GM21786 (cell line): ENCODE results near the gene PTPRN.

Source experiments
- ATAC-seq: cut with Tn5 transposase; IDR thresholded peaks from one replicate; pipeline ENCODE4 v1.9.1; 2021; ENCODE audit not compliant: unreplicated experiment

PTPRN gene

DNA sequence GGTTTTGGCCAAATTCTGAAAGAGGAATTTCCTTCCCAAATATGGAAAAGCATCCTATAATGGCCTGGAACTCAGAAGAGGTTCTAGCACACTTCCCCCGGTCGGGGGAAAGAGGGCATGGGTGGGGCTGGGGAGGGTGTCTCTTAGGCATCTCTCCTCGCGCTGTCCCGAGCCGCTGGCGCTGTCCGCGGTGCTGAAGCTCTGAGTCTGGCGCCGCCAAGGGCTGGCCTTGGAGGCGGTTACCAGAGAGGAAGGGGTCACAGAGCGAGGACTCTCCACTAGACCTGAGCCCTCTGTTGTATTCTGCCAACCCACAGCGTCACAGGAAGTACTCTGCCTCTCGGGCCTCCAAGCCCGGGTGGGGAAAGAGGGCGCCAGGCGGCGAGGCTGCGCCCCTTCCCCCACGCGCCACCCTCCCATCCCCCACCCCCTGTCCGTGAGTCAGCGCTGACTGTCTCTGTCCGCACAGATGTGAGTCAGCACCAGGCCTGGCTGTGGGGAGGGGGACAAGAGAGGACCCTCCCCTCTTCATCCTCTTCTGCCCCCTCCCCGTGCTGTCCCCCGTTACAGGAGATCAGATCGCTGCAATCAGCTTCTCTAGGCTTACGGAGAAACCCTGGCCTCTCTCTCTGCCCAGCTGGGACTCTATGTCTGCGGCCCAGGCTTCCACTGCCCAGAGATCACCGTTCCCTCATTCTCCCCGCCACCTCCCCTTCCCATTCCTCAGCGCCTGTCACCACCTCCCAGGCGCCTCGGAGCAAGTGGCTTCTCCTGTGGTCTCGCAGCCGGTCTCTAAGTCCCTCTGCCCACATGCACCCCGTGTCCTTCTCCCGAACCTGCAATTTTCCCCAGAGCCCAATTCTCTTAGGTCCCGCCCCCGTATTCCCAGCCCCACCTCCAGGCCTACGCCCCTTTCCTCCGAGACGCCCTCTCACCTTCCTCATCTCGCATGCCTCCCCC, 779 bp downstream of the PTPRN start:
- no peak for ATAC-seq

DNA sequence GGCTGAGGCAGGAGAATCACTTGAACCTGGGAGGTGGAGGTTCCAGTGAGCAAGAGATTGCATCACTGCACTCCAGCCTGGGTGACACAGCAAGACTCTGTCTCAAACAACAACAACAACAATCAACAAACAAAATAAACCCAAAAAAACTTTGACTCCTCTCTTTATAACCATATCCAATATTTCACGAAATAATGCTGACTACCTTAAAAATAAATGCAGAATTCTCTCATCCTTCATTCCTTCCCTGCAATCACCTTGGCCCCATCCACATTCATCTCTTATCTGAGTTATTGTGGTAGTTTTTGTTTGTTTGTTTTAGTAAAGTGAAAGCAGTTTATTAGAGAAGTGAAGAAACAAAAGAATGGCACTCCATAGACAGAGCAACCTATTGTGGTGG, 3.2 kb downstream of the PTPRN start:
- ATAC-seq, result no peak

DNA sequence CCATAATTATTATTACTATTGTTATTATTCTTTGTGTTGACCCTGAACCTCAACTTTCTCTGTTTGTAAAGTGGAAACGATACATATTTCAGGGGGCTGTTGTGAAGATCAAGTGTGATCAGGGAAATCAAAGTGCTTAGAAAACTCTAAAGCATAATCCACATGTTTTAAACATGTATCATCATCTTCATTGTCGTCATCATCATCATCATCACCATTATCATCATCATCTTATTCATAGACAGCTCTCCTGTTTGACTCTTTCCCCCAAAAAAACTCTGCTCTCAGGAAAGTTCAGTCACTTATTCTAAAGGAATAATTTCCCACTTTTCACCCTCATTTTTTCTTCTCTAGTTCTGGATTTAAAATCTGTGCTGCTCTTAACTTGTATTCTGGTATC, 5.0 kb downstream of the PTPRN start:
- no peak for ATAC-seq

DNA sequence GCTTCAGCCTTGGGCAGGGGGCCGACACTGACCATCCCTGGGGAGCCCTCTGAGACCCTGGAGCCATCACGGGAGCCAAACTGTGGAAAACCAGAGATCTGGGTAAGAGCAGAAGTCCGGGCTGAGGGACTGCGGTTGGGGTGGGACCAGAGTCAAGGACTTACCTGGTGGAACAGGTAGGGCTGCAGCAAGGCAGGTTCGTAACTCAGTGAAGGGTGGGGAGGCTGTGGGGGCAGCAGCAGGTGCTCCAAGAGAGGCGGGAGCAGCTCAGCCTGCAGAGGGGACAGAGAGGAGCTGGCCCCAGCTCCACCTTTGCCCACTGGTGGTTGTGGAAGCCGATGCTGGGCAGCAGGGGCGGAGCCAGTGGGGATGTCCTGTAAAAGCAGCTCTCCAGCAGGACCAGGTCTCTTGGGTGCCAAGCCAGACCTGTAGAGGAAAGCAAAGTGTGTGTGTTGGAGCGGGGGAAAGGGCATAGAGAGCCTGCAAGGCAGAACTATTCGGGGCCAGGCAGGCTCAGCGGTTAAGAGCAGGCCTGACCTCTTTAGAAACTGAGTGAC, 6.7 kb downstream of the PTPRN start:
- no peak for ATAC-seq

DNA sequence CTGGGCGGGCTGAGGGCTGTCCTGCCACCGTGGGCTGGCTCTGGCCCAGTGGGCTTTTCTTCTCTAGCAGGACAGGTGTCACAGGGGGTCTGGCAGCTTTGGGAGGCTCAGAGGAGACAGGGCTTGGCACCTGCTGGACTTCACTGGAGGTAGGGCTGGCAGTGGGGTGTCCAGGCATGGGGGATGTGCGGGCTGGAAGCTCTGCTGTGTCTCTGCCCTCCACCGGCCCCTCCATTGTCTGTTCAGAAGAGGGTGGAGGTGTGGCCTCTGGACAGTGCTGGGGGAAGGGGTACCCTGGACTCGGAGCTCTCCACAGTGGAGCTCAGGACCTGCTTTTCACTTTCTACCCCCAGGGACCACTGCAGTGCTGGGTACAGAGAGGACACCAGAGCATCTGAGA, 9.2 kb downstream of the PTPRN start:
- ATAC-seq, result no peak

DNA sequence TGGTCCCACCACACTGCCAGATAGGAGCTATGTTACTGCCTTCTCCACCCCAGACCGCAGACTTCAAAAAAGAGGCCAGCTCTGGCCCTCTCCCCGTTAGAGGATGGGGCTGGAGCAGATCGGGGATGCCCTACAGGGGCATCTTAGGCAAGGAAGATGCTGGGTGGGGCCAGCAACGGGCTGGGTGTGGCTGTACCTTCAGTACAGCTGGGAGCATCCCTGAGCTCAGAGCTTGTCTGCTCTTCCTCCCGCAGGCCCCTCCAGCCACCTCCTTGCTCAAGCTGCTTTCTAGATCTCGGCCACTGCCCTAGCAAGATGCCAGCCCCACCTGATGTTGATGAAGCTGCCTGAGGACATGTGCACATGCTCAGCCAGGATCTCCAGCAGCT, 9.8 kb downstream of the PTPRN start:
- no peak for ATAC-seq

DNA sequence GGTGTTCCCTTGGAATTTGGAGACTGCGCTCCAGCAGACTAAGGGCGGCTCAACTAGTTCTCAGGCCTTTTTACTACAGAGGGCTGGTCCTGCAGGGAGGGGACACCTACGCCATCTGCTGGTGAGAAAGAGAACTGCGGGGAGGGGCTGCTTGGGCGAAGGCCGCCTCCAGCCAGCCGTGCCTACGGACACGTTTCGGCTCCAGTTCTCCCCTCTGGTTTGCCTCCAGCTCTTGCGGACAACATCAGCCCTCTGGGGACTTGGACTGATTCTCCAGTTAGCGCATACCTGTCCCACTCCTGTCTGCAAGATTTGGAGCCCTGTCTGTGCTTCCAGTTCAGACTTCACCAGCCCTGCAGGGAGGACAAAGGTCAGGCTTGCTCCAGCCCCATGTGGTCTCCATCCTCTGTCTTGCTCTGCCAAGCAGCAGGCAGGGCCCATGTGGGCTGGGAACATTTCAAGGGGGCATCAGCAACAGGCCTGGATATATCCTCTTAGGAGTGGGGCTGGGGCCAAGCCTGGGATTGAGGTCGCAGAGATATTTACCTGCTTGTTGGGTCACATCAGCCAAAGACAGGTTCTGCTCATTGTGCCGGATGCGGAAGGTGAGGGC, 10.3 kb downstream of the PTPRN start:
- peak; percentile 57 for ATAC-seq

DNA sequence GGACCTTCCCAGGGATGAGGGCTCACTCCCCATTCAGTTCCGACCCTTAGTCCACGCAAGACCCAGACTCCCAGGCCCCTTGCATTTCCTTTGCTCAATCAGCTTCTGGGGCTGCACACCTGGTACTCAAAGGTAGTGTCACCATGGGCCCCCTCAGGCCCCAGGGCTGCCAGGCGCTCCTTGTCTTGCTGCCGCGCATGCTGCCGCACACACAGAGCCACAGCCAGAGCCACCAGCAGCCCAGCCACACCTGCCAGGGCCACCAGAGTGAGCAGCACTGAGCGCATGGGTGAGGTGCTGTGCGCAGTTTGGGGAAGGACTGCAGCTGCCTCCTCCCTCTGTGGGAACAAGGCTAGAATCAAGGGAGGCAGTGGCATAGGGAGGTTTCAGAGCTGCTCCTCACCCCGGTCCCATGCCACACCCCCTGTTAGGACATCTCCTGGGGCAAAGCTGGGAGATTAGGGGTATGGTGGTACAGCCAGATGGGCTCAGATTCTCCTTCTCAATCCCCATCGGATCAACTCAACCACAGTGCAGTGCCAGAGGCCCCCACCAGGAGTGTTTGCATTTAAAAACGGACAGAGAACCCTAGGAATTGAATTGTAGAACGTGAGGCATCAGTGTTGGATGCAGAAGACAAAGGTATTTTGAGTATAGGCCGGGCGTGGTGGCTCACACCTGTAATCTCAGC, 11.3 kb downstream of the PTPRN start:
- ATAC-seq, result no peak

DNA sequence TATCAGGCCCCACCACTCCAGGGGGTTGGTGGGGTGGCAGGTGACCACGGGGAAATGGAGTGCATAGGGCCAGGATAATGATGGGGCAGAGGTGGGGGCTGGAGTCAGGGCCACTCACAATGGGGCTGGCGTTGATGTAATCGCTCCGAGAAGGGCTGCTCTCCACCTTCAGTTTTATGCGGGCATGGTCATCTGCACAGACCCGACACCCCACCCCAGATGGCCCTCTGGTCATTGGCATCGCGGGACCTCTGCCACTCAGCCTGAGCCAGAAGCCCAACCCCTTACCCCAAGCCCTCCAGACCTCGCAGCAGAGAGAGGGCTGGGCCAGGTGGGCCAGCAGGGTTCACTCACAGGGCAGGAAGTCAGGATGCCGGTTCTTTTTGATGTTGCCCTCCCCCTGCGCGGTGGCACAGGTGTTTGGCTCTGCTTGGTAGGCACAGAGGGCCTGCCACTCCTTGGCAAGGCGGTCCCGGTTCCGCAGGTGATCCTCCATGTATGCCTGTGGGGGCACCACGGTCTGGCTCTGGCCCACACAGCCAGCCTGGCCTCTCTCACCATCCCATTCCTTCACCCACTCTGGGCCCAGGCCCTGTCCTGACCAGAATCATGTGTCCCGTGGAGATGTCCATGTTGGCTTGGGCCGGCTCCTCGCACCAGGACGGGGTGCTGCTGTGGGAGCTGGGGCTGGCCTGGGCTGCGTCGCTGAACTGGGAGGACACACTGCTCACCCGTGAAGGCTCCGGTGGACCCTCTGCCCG, 12.4 kb downstream of the PTPRN start:
- ATAC-seq, result no peak

DNA sequence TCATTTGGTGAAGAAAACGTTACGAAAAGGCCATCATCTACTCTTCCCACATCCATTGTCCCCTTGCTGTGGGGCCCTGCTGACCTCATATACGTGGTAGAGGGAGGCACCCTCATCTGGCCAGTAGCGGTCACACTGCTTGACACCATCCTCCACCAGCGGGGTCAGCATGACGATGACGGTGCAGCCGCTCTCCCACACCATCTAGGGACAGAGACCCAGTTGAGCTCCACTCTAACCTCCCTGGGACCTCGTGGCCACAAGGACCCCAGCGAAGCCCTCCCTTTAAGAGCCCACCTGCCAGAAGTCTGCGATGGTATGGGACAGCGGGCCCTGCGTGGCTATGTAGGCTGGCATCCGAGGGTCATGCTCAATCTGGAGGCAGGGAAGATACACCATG, 13.1 kb downstream of the PTPRN start:
- ATAC-seq, result no peak

DNA sequence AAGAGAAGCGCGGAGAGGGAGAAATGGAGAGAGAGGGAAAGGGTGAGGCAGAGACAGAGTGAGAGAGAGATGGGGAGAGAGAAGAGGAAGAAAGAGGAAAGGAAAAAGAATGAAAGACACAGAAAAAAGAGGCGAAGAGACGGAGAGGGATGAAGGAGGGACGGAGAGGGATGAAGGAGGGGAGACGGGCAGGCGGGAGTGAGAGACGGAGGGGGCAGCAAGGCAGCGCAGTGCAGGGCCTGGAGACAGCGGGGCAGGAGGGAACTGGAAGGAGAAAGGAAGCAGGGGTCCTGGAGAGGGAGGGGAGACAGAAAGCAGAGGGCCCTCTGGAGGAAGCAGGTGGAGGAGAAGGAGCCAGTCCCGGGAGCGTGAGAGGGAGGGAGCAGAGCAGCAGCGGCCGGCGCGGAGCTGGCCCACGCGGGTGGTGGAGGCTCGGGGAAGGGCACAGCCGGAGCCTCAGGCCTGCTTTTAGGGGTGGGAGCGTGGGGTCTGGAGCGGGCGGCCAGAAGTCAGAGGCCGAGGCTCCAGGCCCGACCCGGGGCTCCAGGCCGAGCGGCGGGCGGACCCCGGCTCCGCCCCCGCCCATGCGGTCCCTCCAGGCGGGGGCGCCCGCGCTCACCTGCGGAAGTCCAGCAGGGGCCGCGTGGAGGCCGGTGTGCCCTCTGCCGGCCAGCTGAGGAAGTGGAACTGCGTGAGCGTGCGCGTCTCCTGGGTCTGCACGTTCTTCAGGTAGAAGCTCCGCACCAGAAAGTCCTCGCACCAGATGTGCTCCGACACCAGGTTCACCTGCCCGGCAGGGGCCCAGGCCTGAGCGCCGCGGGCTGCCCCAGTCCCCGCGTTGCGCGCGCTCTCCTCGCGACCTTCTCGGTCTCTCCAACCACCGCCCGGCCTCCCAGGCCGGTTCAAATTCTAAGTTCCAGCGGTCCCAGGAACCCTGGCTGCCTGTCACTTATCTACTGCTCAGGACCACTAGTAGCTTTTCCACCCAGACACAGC, 14.5 kb downstream of the PTPRN start:
- ATAC-seq, result peak; percentile 86

DNA sequence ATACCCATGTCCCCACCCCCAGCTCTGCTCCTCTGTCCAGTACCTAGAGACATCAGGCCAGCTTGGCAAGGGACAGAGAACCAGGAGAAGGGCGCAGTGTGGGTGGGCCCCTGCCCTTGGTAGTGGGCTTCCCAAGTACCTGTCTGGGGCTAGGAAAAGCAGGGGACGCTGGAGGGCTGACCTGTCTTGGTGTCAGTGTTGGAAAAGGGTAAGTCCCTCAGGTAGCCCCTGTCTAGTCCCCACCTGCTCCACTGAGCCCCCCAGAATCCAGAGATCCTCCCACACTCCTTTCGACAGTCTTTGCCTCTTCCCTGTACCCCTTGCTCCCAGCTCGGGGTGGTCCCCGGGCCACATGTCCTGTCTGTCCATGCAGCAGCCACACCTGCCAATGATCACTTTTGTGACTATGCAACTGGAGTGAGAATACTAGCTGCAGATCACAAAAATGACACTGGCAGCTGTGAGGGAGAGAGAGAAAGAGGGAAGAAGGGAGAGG, 15.4 kb downstream of the PTPRN start:
- no peak for ATAC-seq

DNA sequence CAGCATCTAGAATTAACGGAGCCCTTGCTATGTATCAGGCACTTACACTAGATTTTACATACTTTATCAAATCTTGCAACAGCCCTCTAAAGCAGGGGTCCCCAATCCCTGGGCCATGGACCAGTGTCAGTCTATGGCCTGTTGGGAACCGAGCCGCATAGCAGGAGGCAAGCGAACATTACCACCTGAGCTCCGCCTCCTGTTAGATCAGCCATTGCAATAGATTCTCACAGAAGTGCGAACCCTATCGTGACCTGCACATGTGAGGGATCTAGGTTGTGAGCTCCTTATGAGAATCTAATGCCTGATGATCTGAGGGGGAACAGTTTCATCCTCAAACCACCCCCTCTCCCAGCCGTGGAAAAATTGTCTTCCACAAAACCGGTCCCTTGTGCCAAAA, 16.6 kb downstream of the PTPRN start:
- no peak for ATAC-seq

DNA sequence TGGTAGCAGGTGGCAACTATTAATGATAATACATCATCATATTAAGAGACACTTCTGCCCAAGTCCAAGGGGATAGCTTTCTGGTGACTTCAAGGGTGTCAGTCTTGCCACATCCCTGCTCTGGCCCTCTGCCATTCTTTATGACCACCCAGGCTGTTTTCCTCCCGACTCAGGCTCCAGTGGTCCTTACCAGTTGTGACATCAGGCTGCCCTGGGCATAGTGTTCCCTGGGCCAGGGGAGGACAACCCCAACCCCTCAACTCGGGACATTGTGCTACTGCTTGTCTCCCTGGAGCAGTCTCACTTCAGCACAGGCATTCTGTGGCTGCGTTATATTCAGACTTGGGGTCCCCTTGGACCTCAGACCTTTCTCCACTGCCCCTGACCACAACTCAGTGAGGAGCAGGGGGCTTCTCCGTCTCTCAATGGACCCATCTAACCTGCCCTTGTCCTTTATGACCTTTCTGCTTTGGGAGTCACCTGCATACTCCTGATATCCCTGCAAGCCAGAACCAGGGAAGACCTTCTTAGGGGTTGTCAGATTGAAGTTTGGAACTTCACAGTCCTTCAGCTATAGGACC, 17.2 kb downstream of the PTPRN start:
- ATAC-seq, result no peak

DNA sequence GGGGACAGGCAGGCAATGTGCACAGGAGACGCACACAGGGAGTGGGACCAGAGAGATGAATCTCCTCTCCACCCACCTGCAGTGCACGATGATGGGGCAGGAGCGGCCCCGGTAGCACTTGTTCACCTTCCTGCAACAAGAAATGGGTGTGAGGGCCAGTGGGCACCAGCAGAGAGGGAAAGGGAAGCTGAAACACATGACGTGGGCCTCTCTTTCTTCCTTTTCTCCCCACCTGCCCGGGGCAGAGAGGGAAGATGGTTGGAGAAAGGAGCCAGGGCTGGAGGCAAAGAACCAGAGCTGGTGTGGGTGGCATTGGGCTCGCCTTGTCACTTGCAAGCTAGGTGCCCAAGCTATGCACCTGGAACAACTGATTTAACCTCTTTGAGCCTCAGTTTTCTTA, 17.8 kb downstream of the PTPRN start:
- no peak for ATAC-seq

DNA sequence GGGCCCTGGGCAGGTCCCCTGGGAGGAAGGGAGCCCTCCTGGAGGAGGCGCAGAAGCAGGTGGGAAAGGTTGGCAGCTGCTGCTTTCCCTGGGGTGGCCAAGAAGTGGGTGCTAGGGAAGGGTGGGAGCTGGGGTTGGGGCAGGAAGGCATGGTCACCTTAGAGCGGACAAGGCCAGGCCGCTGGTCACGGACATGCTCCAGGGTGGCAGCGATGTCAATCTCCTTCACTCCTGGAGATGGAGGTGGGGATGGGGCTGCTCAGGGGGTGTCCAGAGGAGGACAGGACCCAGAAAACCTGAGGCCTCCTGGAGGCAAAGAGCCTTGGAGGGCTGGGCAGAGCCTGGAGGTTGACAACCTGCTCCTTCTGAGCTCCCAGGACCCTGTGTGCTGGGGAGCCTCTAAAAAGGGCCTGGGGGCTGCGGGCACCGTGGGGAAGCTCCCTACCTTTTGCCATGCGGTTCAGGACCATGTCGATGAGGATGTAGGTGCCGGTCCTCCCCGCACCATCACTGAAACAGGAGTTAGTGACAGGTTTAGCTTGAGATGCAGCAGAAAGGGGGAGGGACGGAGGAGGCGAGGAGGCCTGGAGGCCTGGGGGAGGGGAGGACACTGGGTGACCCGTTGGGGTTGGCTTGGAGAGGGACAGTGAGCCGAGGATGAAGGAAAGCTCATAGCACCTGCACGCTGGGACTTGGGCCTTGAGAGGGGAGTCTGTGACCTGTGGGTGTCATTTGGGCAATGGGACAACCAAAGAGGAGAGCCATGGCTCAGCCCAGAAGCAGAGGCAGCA, 18.6 kb downstream of the PTPRN start:
- ATAC-seq, result no peak

DNA sequence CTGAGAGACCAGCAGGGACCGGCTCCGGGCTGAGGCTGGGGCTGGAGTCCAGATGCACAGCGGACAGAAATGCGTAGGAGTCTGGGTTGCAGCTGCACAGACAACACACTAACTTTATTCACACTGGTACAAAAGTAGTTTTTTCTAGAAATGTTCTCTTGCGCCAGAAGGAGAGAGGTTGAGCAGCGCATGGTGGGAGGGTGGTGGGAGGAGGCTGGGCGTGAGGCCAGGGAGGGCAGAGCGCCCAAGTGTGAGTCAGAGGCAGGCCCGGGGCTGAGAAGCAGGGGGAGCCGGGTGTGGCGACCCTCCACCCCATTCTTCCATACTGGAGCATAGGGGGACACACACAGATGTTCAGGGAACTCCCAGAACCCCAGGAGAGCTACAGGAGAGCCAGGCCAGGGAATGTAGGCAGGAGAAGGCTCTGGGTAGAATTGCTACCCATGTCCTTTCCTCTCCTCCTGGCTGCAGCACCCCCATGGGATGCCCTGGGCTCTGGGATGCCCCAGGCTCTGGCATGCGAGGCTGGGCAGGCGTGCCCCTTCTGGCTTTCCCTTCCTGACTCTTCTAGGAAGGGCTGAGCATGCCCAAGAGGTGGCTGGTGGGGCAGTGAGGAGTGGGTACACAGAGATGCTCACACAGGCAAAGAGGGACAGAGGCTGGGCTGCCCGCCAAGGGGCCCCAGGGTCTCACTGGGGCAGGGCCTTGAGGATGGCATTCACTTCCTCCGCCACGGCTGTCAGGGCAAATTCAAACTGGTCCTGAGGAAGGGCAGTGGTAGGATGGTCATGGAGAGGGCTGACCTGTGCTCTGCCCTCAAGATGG, 19.5 kb downstream of the PTPRN start:
- ATAC-seq, result no peak

DNA sequence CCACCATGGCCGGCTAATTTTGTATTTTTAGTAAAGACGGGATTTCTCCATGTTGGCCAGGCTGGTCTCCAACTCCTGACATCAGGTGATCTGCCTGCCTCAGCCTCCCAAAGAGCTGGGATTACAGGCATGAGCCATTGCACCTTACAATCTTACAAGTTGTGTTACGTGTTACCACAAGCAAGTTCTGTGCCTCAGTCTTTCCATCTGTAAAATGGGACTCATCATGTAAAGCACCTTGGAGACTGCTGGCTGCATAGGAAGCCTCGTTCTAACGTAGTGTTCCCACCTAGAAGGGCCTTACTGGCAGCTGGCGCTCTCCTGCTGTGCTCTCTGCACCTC, 20.0 kb downstream of the PTPRN start:
- no peak for ATAC-seq
